SK-N-SH (cell line): ENCODE data around the gene EPHX1. TPM values are rescaled to one million over a fixed set of nuclear protein-coding genes. Genes with fewer than 3 reads are reported as not detected.
"Not testable (repeated sequence)": the region's sequence is repeated elsewhere in the genome, so short reads cannot be mapped to it uniquely, and the experiment has no call there.

Experiments used
- CTCF ChIA-PET: fragments of 300-600, 350-600 bp; formaldehyde crosslinking; extraction: SDS; loops from one replicate; lab custom pipeline; 2021; lab: Yijun Ruan, JAX
- POLR2A ChIA-PET: fragments of 350-600 bp; sonication (Branson Sonifier 250); formaldehyde crosslinking; extraction: SDS; loops from one replicate; lab custom pipeline; 2020; ENCODE audit warnings: antibody characterized with exemption, inconsistent platforms; lab: Yijun Ruan, JAX
- DNase-seq: peaks from one replicate; pipeline ENCODE4 v3.0.0; 2012
- H2AFZ ChIP-seq: fragments of 200-600 bp; sonication (generic); 2 replicates; pipeline ENCODE4 v1.8.1; 2016; ENCODE audit warnings: antibody characterized with exemption, mild to moderate bottlenecking, low read depth
- H3F3A ChIP-seq: fragments of 200-600 bp; sonication (generic); replicated peaks from 2 replicates; pipeline ENCODE3; 2016; ENCODE audit warnings: antibody characterized with exemption, mild to moderate bottlenecking; ENCODE audit not compliant: insufficient read depth
- H3K27ac ChIP-seq, 2 experiments: fragments of 200-500 bp in 1 of 2; fragments of 200-600 bp in 1 of 2; sonication (Bioruptor generic) in 1 of 2; sonication (generic), shearing (Covaris generic) in 1 of 2; 2 replicates each; pipeline versions ENCODE4 v1.5.1 to v1.6.1; 2014 to 2016; ENCODE audit warnings: low read depth in 2 of 2, inconsistent platforms in 1 of 2, low read length in 1 of 2, mild to moderate bottlenecking in 1 of 2, mixed read lengths in 1 of 2
- H3K27me3 ChIP-seq: fragments of 200-600 bp; sonication (generic), shearing (Covaris generic); 2 replicates; pipeline ENCODE4 v1.6.1; 2016; ENCODE audit warnings: mixed run types; ENCODE audit not compliant: insufficient read depth
- H3K36me3 ChIP-seq, 2 experiments: fragments of 200-500 bp in 1 of 2; fragments of 200-600 bp in 1 of 2; sonication (Bioruptor generic) in 1 of 2; sonication (generic) in 1 of 2; replicated peaks in 1 of 2; 2 replicates each; pipeline versions ENCODE3 to v1.5.1; 2014 to 2016; ENCODE audit warnings: low read length in 1 of 2, mild to moderate bottlenecking in 1 of 2; ENCODE audit not compliant: insufficient read depth in 2 of 2, control insufficient read depth in 1 of 2
- H3K4me1 ChIP-seq, 2 experiments: fragments of 200-500 bp in 1 of 2; fragments of 200-600 bp in 1 of 2; sonication (Bioruptor generic) in 1 of 2; sonication (generic), shearing (Covaris generic) in 1 of 2; 2 replicates each; pipeline versions ENCODE4 v1.5.1 to v1.6.1; 2014 to 2016; ENCODE audit warnings: low read depth in 1 of 2, low read length in 1 of 2, mixed run types in 1 of 2; ENCODE audit not compliant: insufficient read depth in 2 of 2, control insufficient read depth in 1 of 2
- H3K4me2 ChIP-seq: fragments of 200-600 bp; sonication (generic), shearing (Covaris generic); 2 replicates; pipeline ENCODE4 v1.6.1; 2017; ENCODE audit warnings: mixed run types
- H3K4me3 ChIP-seq, 2 experiments: fragments of 200-500 bp in 1 of 2; fragments of 200-600 bp in 1 of 2; sonication (Bioruptor generic) in 1 of 2; sonication (generic), shearing (Covaris generic) in 1 of 2; 2 replicates each; pipeline versions ENCODE4 v1.5.1 to v1.8.1; 2014 to 2016; ENCODE audit warnings: low read depth in 2 of 2, inconsistent platforms in 1 of 2, low read length in 1 of 2, mild to moderate bottlenecking in 1 of 2, mixed read lengths in 1 of 2, moderate library complexity in 1 of 2
- H3K79me2 ChIP-seq: fragments of 200-600 bp; sonication (generic); 2 replicates; pipeline ENCODE4 v1.8.1; 2017; ENCODE audit warnings: mild to moderate bottlenecking; ENCODE audit not compliant: insufficient read depth
- H3K9ac ChIP-seq: fragments of 200-600 bp; sonication (generic); 2 replicates; pipeline ENCODE4 v1.6.1; 2017; ENCODE audit warnings: mixed run types
- H3K9me2 ChIP-seq: fragments of 200-600 bp; sonication (generic); 2 replicates; pipeline ENCODE4 v1.6.1; 2017; ENCODE audit warnings: mixed run types
- H3K9me3 ChIP-seq: fragments of 200-600 bp; sonication (generic); 2 replicates; pipeline ENCODE4 v1.6.1; 2017; ENCODE audit warnings: mixed run types, mild to moderate bottlenecking, moderate library complexity
- H4K20me1 ChIP-seq: fragments of 200-600 bp; sonication (generic); 2 replicates; pipeline ENCODE4 v1.6.1; 2017; ENCODE audit warnings: mild to moderate bottlenecking, mixed run types; ENCODE audit not compliant: insufficient read depth
- CHD2 ChIP-seq: fragments of 150-350 bp; IDR thresholded peaks from 2 replicates; pipeline ENCODE4 v1.6.1; 2018; ENCODE audit warnings: low read length; ENCODE audit not compliant: partially characterized antibody
- CTCF ChIP-seq: fragments of 200-600 bp; sonication (generic); IDR thresholded peaks from 2 replicates; pipeline ENCODE4 v1.6.1; 2017; ENCODE audit warnings: antibody characterized with exemption, mild to moderate bottlenecking, moderate library complexity
- FOXM1 ChIP-seq: IDR thresholded peaks from 2 replicates; pipeline ENCODE4 v1.4.0; 2012; ENCODE audit warnings: low read depth, mild to moderate bottlenecking
- GATA2 ChIP-seq: sonication (generic); formaldehyde crosslinking; IDR thresholded peaks from 2 replicates; pipeline ENCODE4 v1.5.0; 2020; ENCODE audit warnings: mild to moderate bottlenecking, missing genetic modification reagents
- MAX ChIP-seq: IDR thresholded peaks from 2 replicates; pipeline ENCODE4 v1.4.0; 2012; ENCODE audit warnings: low read depth
- MXI1 ChIP-seq: IDR thresholded peaks from 2 replicates; pipeline ENCODE4 v1.6.1; 2012; ENCODE audit warnings: mild to moderate bottlenecking, low read depth, low read length, improper control_type of control experiment
- NFIC ChIP-seq: IDR thresholded peaks from 2 replicates; pipeline ENCODE4 v1.4.0; 2012; ENCODE audit warnings: borderline replicate concordance
- PBX3 ChIP-seq: IDR thresholded peaks from 2 replicates; pipeline ENCODE4; 2012
- RCOR1 ChIP-seq: fragments of 150-350 bp; IDR thresholded peaks from 2 replicates; pipeline ENCODE4 v1.6.1; 2017; ENCODE audit warnings: antibody characterized with exemption, low read length
- TCF12 ChIP-seq: IDR thresholded peaks from 2 replicates; pipeline ENCODE4 v1.4.0; 2012
- TEAD4 ChIP-seq: IDR thresholded peaks from 2 replicates; pipeline ENCODE4 v1.4.0; 2012; ENCODE audit warnings: mild to moderate bottlenecking, borderline replicate concordance; ENCODE audit not compliant: insufficient read depth
- USF1 ChIP-seq: IDR thresholded peaks from 2 replicates; pipeline ENCODE4 v1.4.0; 2012; ENCODE audit warnings: low read depth, borderline replicate concordance
- USF2 ChIP-seq: fragments of 150-350 bp; IDR thresholded peaks from 2 replicates; pipeline ENCODE4 v1.6.1; 2017; ENCODE audit warnings: antibody characterized with exemption, low read length, low read depth, borderline replicate concordance
- WGBS: methylation state at CpG from one replicate; pipeline ENCODE4 v1.1.6; 2017; ENCODE audit warnings: low lambda C conversion rate; 5-methylcytosine and 5-hydroxymethylcytosine counted together
- polyA plus RNA-seq, 3 experiments: library from polyadenylated mRNA; depleted of rRNA; stranded (reverse); fragments of >200 nt; gene quantifications; 2 replicates each; pipeline ENCODE4 v1.2.3, GENCODE V29; 2012

The EPHX1 gene
- polyA plus RNA-seq, 1 of the 3 experiments (the other 2 are of a cell fraction) = 45.7 TPM

GRCh38 chr1:225806249-225806648 is 3.7 kb upstream of the EPHX1 start:
- Histone ChIP-seq H3K9ac (no peak overlapping the region), H2AFZ (no peak overlapping the region), H3K4me1 (peaks cover 0 to 6% of the 10 kb centered on the region in 2 experiments; a peak in 1 of 4 replicates), H3K9me3 (no peaks in the 10 kb centered on the region), H3K4me2 (no peak overlapping the region), H3K27ac (no peak overlapping the region), H3K36me3 (no peaks in the 10 kb centered on the region), H3F3A (peaks cover 9% of the 10 kb centered on the region), H3K79me2 (no peaks in the 10 kb centered on the region), H3K27me3 (no peaks in the 10 kb centered on the region), H4K20me1 (no peaks in the 10 kb centered on the region), H3K9me2 (no peaks in the 10 kb centered on the region), H3K4me3 (no peak overlapping the region)
- 100% methylated on average over 1 of the region's 1 CpG for WGBS
- ChIA-PET CTCF (no interaction called here), POLR2A (no interaction called here)
- TF ChIP-seq TCF12 (no peak), MAX (no peak), PBX3 (no peak)
- DNase-seq = no peak

- H3K27ac ChIP-seq, H3K9me2 ChIP-seq, H3K36me3 ChIP-seq, H3K27me3 ChIP-seq, DNase-seq, H3K79me2 ChIP-seq, CTCF ChIA-PET, POLR2A ChIA-PET, H3K9ac ChIP-seq, H3K4me2 ChIP-seq, H4K20me1 ChIP-seq, H2AFZ ChIP-seq, H3K4me3 ChIP-seq, H3K9me3 ChIP-seq, H3K4me1 ChIP-seq, H3F3A ChIP-seq: not testable (repeated sequence)
- WGBS = 88% methylated on average over 3 of the region's 3 CpGs
Observed at GRCh38 chr1:225806736-225807135, 3.2 kb upstream of the EPHX1 start.

- Histone ChIP-seq H3K27me3 (no peaks in the 10 kb centered on the region), H3K4me1 (peaks cover 0 to 16% of the 10 kb centered on the region in 2 experiments; a peak in 3 of 4 replicates), H3K9me3 (no peaks in the 10 kb centered on the region), H4K20me1 (no peaks in the 10 kb centered on the region), H3K4me3 (no peak overlapping the region), H3F3A (peaks cover 9% of the 10 kb centered on the region), H3K79me2 (no peaks in the 10 kb centered on the region), H3K9ac (no peak overlapping the region), H3K4me2 (no peak overlapping the region), H2AFZ (no peak overlapping the region), H3K27ac (no peak overlapping the region), H3K36me3 (no peaks in the 10 kb centered on the region), H3K9me2 (no peaks in the 10 kb centered on the region)
- 87% methylated on average over 5 of the region's 5 CpGs for WGBS
- no peak for DNase-seq
- POLR2A ChIA-PET = no interaction called here
- CTCF ChIA-PET = interaction anchor here (1.1 to 2.3 kb wide), 5 partner anchors 9 to 334 kb away, joined by 3 to 11 read pairs (median 4); partner anchors contain the start of gene SRP9
- TF ChIP-seq NFIC (no peak), MXI1 (no peak), PBX3 (no peak), FOXM1 (no peak), CTCF (no peak), TEAD4 (no peak), GATA2 (no peak), USF1 (no peak), USF2 (no peak), RCOR1 (no peak), CHD2 (no peak)
Observed at GRCh38 chr1:225808136-225808535, 1.8 kb upstream of the EPHX1 start.
